GM18526 (cell line): ENCODE results near the gene PUM2.

Experiments
- POLR2A ChIP-seq: IDR thresholded peaks from 3 replicates; pipeline ENCODE4 v1.6.1; 2011; ENCODE audit not compliant: insufficient read length; ENCODE audit errors: extremely low read depth

The PUM2 gene

GRCh38 chr2:20288642-20289340 is 61.9 kb downstream of the PUM2 start:
- no peak for TF ChIP-seq POLR2A

DNA sequence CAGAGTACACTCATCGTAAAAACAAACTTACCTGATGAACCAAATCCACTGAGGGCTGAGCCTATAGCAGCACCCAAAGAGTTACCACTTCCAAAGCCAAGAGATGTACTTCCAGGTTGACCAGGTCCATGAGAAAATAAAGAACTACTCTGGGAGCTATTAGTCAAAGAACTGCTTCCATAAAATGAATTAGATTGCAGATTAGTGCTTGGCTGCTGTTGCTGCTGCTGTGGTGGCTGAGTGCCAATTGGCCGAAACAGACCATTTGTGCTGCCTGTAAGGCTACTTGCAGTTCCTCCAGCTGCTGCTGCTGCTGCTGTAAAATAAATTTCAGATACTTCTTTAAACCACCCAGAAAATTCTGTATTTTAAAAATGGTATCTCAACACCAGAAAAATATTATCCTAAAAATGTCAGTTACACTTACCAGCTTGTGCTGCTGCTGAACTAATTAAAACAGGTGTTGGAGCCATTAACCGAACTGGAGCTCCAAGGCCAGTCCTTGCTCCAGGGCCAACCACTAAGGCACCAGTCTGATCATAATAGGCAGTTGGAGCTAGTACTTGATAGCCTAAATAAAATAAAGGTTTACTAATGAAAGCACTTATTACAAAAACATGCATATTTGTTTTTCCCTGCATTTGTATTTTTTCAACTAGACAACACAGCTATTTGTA is 67.6 kb downstream of the PUM2 start:
- TF ChIP-seq POLR2A = no peak

GRCh38 chr2:20281876-20282275 is 68.8 kb downstream of the PUM2 start:
- no peak for TF ChIP-seq POLR2A

- no peak for TF ChIP-seq POLR2A
Observed at GRCh38 chr2:20273042-20273441, 77.6 kb downstream of the PUM2 start.

- no peak for TF ChIP-seq POLR2A
Observed at GRCh38 chr2:20267529-20267928, 83.1 kb downstream of the PUM2 start.

GRCh38 chr2:20264629-20265028 is 86.0 kb downstream of the PUM2 start:
- no peak for TF ChIP-seq POLR2A

- no peak for TF ChIP-seq POLR2A
Observed at GRCh38 chr2:20257411-20257810, 93.2 kb downstream of the PUM2 start.

GRCh38 chr2:20254731-20255130 is 95.9 kb downstream of the PUM2 start:
- TF ChIP-seq POLR2A = no peak

- no peak for TF ChIP-seq POLR2A
Observed at GRCh38 chr2:20250436-20250835, 100.2 kb downstream of the PUM2 start.

DNA sequence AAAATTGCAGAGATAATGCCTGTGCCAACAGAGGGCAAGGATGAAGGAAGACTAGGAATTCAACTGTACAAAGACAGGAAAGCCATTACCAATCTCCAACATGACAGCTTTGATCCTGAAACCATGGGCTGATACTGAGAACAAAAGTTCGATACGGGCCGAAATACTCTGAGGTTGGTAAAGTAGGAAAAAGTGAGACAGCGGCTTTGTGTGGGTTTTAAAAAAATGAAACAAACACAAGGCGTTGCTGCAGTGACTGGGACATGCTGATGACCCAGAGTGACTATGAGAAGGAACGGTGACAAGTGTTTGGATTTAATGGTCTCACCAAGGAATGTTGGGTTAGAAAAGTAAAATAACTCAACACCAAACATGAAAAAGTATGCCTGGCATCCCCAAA is 101.5 kb downstream of the PUM2 start:
- no peak for TF ChIP-seq POLR2A

- no peak for TF ChIP-seq POLR2A
Observed at GRCh38 chr2:20247084-20247483, 103.6 kb downstream of the PUM2 start.

- no peak for TF ChIP-seq POLR2A
Observed at GRCh38 chr2:20242727-20243377, 107.8 kb downstream of the PUM2 start.

GRCh38 chr2:20241973-20242726 is 108.5 kb downstream of the PUM2 start:
- no peak for TF ChIP-seq POLR2A

DNA sequence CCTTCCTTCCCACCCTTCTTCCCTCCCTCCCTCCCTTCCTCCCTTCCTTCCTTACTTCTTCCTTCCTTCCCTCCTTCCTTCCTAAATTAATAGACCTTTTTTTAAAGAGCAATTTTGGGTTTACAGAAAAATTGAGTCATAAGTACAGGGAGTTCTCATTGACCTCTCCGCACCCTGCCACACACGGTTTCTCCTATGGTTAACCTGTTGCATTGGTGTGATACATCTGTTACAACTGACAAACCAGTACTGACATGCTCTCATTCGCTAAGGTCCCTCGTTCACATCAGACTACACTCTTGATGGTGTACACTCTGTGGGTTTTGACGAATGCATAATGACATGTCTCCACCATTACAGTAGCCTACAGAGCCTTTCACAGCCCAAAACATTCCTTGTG is 114.1 kb downstream of the PUM2 start:
- no peak for TF ChIP-seq POLR2A

DNA sequence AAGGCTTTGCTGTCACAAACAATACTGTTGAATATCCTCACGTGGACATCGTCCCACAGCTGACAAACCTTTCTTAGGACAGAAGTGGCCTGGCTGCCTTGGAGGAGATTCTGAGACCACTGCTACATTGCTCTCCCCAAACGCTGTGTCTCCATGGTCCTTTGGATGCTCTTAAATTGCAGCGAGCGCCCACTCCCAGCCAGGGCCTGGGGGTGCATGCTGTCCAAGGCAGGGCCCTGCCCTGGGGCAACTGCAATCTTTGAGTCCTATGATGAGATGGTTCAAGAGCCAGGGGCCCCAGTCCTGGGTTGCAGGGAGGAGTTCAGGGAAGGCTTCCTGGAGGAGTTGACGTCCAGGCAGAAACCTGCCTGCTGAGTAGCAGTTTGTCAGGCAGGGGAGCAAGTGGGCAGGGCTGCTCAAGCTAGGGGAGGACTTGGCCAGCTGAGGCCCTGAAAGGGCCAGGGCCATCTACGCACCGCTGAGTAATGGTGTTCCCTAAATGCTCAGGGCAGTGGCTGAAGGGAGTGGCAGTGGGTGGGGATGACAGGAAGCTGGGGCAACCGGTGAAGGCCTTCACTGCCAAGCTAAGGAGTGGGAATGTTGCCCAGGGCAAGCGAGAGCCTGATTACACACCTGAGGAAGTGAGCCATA is 114.9 kb downstream of the PUM2 start:
- no peak for TF ChIP-seq POLR2A

- no peak for TF ChIP-seq POLR2A
Observed at GRCh38 chr2:20232837-20233207, 117.8 kb downstream of the PUM2 start.

DNA sequence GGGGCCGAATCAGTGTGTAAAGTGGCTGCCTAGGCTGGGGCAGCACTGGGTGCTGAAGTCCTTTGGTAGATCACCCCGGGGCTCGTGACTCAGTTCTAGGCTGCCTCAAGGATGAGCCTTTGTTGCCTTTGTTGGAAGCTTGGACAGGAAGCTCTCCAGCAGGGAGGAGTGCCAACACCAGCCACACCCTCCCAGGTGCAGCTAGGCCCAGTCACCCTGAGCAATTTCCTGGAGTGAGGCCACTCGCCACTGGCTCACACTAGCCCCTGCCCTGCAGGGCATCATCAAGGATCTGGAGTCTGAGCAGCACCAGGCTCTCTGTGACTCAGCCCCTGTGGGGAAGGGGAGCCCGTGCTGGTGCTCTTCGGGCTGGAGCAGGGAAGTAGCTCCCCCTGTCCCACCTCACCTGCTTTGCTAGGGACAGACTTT is 119.0 kb downstream of the PUM2 start:
- no peak for TF ChIP-seq POLR2A
